Mesendoderm (in vitro differentiated cells): ENCODE data around the gene HSD11B1.

Experiments
- DNase-seq: peaks from one replicate; pipeline ENCODE4 v3.0.0; 2013
- H2AK5ac ChIP-seq: 2 replicates; pipeline ENCODE4 v1.6.1; 2013; ENCODE audit warnings: low read length, inconsistent platforms
- H2BK120ac ChIP-seq: 2 replicates; pipeline ENCODE4 v1.6.1; 2013; ENCODE audit warnings: low read depth, mild to moderate bottlenecking, low read length, moderate library complexity, mixed read lengths
- H2BK15ac ChIP-seq: replicated peaks from 2 replicates; pipeline ENCODE4 v1.6.1; 2013; ENCODE audit warnings: low read depth, mild to moderate bottlenecking, moderate library complexity
- H2BK5ac ChIP-seq: 2 replicates; pipeline ENCODE4 v1.6.1; 2013; ENCODE audit warnings: low read length, inconsistent platforms
- H3K18ac ChIP-seq: 2 replicates; pipeline ENCODE4 v1.6.1; 2013; ENCODE audit warnings: mild to moderate bottlenecking, low read length, mixed read lengths
- H3K23ac ChIP-seq: one replicate; pipeline ENCODE4 v1.6.1; 2013; ENCODE audit warnings: low read length
- H3K27ac ChIP-seq: 2 replicates; pipeline ENCODE4 v1.5.1; 2013; ENCODE audit warnings: low read depth, mild to moderate bottlenecking, inconsistent platforms, low read length, moderate library complexity
- H3K27me3 ChIP-seq: 2 replicates; pipeline ENCODE4 v1.6.1; 2013; ENCODE audit warnings: low read length, control low read depth, mild to moderate bottlenecking, inconsistent platforms; ENCODE audit not compliant: insufficient read depth, poor library complexity
- H3K36me3 ChIP-seq: 2 replicates; pipeline ENCODE4 v1.6.1; 2013; ENCODE audit warnings: low read length, inconsistent platforms; ENCODE audit not compliant: control insufficient read depth, insufficient read depth
- H3K4ac ChIP-seq: one replicate; pipeline ENCODE4 v1.6.1; 2013; ENCODE audit warnings: low read depth, mild to moderate bottlenecking, low read length, moderate library complexity
- H3K4me1 ChIP-seq: 2 replicates; pipeline ENCODE4 v1.6.1; 2013; ENCODE audit warnings: low read depth, low read length, inconsistent platforms; ENCODE audit not compliant: control insufficient read depth
- H3K4me2 ChIP-seq: 2 replicates; pipeline ENCODE4 v1.6.1; 2013; ENCODE audit warnings: low read length
- H3K4me3 ChIP-seq: 2 replicates; pipeline ENCODE4 v1.5.1; 2013; ENCODE audit warnings: mild to moderate bottlenecking, low read length
- H3K56ac ChIP-seq: one replicate; pipeline ENCODE4 v1.6.1; 2013; ENCODE audit warnings: low read length
- H3K79me1 ChIP-seq: 2 replicates; pipeline ENCODE4 v1.6.1; 2013; ENCODE audit warnings: low read length, inconsistent platforms
- H3K79me2 ChIP-seq: 2 replicates; pipeline ENCODE4 v1.6.1; 2013; ENCODE audit warnings: mild to moderate bottlenecking, low read length; ENCODE audit not compliant: control insufficient read depth, insufficient read depth
- H3K9ac ChIP-seq: 2 replicates; pipeline ENCODE4 v1.6.1; 2013; ENCODE audit warnings: low read length, inconsistent platforms
- H4K5ac ChIP-seq: one replicate; pipeline ENCODE4 v1.6.1; 2013; ENCODE audit warnings: low read length
- H4K8ac ChIP-seq: one replicate; pipeline ENCODE4 v1.6.1; 2013; ENCODE audit warnings: low read depth, mild to moderate bottlenecking, control low read depth, low read length, moderate library complexity
- WGBS: extraction: QIAGEN DNeasy Blood & Tissue Kit; methylation state at CpG from one replicate; pipeline ENCODE4 v1.1.7; 2013; ENCODE audit warnings: low lambda C conversion rate, missing lambda C conversion rate; ENCODE audit not compliant: insufficient coverage; ENCODE audit errors: extremely low coverage; 5-methylcytosine and 5-hydroxymethylcytosine counted together

HSD11B1 gene

DNA sequence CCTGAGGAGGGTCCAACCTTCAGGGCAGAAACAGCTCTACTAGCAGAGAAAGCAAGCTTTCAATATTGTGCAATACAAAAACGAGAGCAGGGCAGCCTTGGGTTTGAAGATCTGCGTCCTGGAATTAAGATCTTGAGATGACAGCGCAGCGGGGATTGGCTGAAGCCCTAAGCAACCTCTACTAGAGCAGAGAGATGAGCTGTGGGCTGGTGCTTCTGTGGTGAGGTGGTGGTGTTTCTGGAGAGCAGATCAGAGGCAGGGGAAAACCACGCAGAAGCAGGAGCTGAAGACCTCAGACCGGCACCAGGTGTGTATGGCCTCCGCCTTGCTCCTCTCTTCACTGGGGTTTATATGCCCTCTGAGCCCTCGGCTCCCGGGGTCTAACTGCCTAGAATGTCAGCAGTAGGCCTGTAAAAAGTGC lies 63.7 kb downstream of the HSD11B1 start:
- Histone ChIP-seq H3K27ac (no peak overlapping the region), H4K8ac (no peak overlapping the region), H3K4me3 (no peak overlapping the region), H2BK120ac (no peak overlapping the region), H3K79me2 (no peaks in the 10 kb centered on the region), H3K4me1 (peaks cover 5% of the 10 kb centered on the region), H3K18ac (no peak overlapping the region), H2AK5ac (no peak overlapping the region), H3K4me2 (no peak overlapping the region), H2BK15ac (no peak overlapping the region), H3K79me1 (no peaks in the 10 kb centered on the region), H3K9ac (no peak overlapping the region), H3K27me3 (no peaks in the 10 kb centered on the region), H2BK5ac (no peak overlapping the region), H4K5ac (no peak overlapping the region), H3K56ac (no peak overlapping the region), H3K4ac (no peak overlapping the region), H3K23ac (no peak overlapping the region), H3K36me3 (no peaks in the 10 kb centered on the region)
- DNase-seq = no peak
- WGBS = no CpG with 5 or more reads among the region's 9 CpGs

DNA sequence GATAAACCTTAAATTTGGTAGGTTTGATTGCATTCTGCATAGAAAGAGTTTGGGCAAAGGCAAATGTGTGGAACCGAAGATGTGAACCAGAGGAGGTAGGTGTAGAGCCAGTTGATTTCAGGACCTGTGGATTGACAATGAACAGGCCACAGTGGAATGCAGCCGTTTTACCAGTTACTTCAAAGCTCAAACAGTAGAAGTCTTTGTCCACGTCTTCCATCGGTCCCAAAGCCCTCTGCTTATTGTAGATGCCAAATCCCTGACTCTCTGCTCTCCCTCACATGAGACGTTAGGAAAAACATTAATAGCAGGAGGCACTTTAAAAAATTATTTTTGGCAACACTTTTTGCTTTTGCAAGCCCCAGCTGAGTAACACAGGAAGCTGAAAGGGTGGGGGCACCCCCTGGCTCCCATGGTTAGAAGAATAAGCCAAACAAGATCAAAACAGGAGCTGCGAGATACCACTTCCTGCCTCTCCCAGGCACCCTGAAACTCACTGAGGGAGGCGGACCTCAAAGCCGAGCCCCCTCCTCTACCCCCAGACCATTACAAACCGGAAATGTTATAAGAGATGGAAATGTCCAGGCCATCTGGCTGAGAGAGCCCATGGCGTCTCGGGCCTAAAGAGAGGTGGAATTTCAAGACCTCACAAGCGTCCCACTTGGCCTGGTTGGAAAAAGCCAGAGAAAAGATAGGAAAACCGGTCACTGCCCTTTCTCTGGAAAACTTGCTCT lies 64.7 kb downstream of the HSD11B1 start:
- Histone ChIP-seq H3K4ac (no peak overlapping the region), H3K23ac (no peak overlapping the region), H2AK5ac (no peak overlapping the region), H3K79me1 (no peaks in the 10 kb centered on the region), H3K4me1 (peaks cover 5% of the 10 kb centered on the region), H3K36me3 (no peaks in the 10 kb centered on the region), H3K4me3 (no peak overlapping the region), H3K9ac (no peak overlapping the region), H4K8ac (no peak overlapping the region), H4K5ac (no peak overlapping the region), H3K18ac (no peak overlapping the region), H3K56ac (peak overlapping the region; percentile 1), H2BK15ac (no peak overlapping the region), H2BK120ac (no peak overlapping the region), H3K27ac (no peak overlapping the region), H3K27me3 (no peaks in the 10 kb centered on the region), H2BK5ac (no peak overlapping the region), H3K4me2 (no peak overlapping the region), H3K79me2 (no peaks in the 10 kb centered on the region)
- peak; percentile 34 for DNase-seq
- no CpG with 5 or more reads among the region's 13 CpGs for WGBS

DNA sequence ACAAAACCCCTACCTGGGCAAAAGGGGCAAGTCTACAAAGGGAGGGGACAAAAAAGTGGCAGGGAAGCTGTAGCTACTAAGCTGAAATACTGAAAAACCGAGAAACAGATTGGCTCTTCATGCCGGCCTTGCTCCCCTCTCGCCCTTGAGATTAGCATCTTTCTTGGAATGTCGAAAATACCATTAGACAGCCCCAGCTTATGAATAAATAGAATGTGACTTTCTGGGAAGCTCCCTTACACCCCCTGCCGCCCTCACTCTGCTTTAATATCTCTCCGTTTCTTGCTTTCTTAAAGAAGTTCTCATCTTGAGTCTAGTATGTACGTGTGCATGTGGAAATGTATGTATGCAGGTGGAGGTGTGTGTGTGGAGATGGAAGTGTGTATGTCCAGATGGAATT lies 65.3 kb downstream of the HSD11B1 start:
- Histone ChIP-seq H4K5ac (no peak overlapping the region), H3K4me3 (no peak overlapping the region), H3K23ac (no peak overlapping the region), H2BK5ac (no peak overlapping the region), H2BK15ac (no peak overlapping the region), H3K4me1 (peaks cover 5% of the 10 kb centered on the region), H3K27ac (no peak overlapping the region), H2AK5ac (no peak overlapping the region), H3K56ac (no peak overlapping the region), H3K79me1 (no peaks in the 10 kb centered on the region), H3K9ac (no peak overlapping the region), H2BK120ac (no peak overlapping the region), H3K4ac (no peak overlapping the region), H3K4me2 (no peak overlapping the region), H3K79me2 (no peaks in the 10 kb centered on the region), H3K36me3 (no peaks in the 10 kb centered on the region), H4K8ac (no peak overlapping the region), H3K27me3 (no peaks in the 10 kb centered on the region), H3K18ac (no peak overlapping the region)
- no peak for DNase-seq
- no CpG with 5 or more reads among the region's 7 CpGs for WGBS

DNA sequence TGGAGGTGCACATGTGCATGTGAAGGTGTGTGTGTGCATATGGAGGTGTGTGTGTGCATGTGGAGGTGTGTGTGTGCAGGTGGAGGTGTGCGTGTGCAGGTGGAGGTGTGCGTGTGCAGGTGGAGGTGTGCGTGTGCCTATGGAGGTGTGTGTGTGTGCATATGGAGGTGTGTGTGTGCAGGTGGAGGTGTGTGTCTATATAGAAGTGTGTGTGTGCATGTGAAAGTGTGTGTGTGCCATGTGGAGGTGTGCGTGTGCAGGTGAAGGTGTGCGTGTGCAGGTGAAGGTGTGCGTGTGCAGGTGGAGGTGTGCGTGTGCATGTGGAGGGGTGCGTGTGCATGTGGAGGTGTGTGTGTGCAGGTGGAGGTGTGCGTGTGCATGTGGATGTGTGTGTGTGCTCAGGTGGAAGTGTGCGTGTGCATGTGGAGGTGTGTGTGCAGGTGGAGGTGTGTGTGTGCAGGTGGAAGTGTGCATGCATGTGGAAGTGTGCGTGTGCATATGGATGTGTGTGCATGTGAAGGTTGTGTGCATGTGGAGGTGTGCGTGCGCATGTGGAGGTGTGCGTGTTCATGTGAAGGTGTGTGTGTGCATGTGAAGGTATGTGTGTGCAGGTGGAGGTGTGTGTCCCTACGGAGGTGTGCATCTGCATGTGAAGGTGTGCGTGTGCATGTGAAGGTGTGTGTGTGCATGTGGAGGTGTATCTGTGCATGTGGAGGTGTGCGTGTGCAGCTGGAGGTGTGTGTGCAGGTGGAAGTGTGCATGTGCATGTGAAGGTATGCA lies 66.2 kb downstream of the HSD11B1 start:
- no CpG with 5 or more reads among the region's 17 CpGs for WGBS
- Histone ChIP-seq H2BK15ac (no peak overlapping the region), H3K27me3 (no peaks in the 10 kb centered on the region), H3K36me3 (no peaks in the 10 kb centered on the region), H4K8ac (no peak overlapping the region), H3K9ac (no peak overlapping the region), H3K79me2 (no peaks in the 10 kb centered on the region), H3K56ac (no peak overlapping the region), H3K27ac (no peak overlapping the region), H2BK120ac (no peak overlapping the region), H2AK5ac (no peak overlapping the region), H3K4me1 (peaks cover 5% of the 10 kb centered on the region), H3K23ac (no peak overlapping the region), H3K79me1 (no peaks in the 10 kb centered on the region), H2BK5ac (no peak overlapping the region), H4K5ac (no peak overlapping the region), H3K4ac (no peak overlapping the region), H3K4me3 (no peak overlapping the region), H3K18ac (no peak overlapping the region), H3K4me2 (no peak overlapping the region)
- DNase-seq = no peak

DNA sequence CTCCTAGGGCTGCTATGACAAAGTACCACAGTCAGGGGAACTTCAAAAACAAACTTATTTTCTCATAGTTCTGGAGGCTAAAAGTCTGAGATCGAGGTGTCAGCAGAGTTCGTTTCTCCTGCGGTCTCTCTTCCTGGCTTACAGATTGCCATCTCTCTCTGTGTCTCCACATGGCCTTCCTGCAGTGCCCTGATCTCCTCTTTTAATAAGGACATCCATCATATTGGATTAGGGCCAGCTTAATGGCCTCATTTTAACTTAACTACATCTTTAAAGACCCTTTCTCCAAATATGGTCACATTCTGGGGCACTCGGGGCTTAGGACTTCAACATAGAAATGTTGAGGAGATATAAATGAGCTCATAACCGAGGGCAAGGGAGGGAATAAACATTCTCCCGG lies 67.5 kb downstream of the HSD11B1 start:
- Histone ChIP-seq H3K18ac (no peak overlapping the region), H3K56ac (no peak overlapping the region), H3K4ac (no peak overlapping the region), H2BK120ac (no peak overlapping the region), H3K79me1 (no peaks in the 10 kb centered on the region), H3K27me3 (no peaks in the 10 kb centered on the region), H3K27ac (no peak overlapping the region), H3K79me2 (no peaks in the 10 kb centered on the region), H2BK15ac (no peak overlapping the region), H3K4me3 (no peak overlapping the region), H3K4me1 (peaks cover 5% of the 10 kb centered on the region), H4K8ac (no peak overlapping the region), H3K36me3 (no peaks in the 10 kb centered on the region), H2BK5ac (no peak overlapping the region), H2AK5ac (no peak overlapping the region), H3K4me2 (no peak overlapping the region), H3K9ac (no peak overlapping the region), H3K23ac (no peak overlapping the region), H4K5ac (no peak overlapping the region)
- DNase-seq = no peak
- no CpG with 5 or more reads among the region's 6 CpGs for WGBS
